ENCODE measurements around the gene GRIP2. TPM values are rescaled to one million over a fixed set of nuclear protein-coding genes. Genes with fewer than 3 reads are reported as not detected.

The GRIP2 gene
- total RNA-seq, 1 experiment from 2014 or later = not detected

- Mint-ChIP-seq H3K27ac (ENCODE audit: low read depth, unreplicated experiment) (no peak overlapping the region), H3K27me3 (ENCODE audit: insufficient read depth, unreplicated experiment) (no peaks in the 10 kb centered on the region), H3K4me1 (ENCODE audit: insufficient read depth, unreplicated experiment) (no peaks in the 10 kb centered on the region), H3K9me3 (ENCODE audit: unreplicated experiment) (peaks cover 6% of the 10 kb centered on the region), H3K36me3 (ENCODE audit: insufficient read depth, unreplicated experiment) (peaks cover 4% of the 10 kb centered on the region), H3K4me3 (ENCODE audit: unreplicated experiment) (no peak overlapping the region)
- TF ChIP-seq, protein P1, sequence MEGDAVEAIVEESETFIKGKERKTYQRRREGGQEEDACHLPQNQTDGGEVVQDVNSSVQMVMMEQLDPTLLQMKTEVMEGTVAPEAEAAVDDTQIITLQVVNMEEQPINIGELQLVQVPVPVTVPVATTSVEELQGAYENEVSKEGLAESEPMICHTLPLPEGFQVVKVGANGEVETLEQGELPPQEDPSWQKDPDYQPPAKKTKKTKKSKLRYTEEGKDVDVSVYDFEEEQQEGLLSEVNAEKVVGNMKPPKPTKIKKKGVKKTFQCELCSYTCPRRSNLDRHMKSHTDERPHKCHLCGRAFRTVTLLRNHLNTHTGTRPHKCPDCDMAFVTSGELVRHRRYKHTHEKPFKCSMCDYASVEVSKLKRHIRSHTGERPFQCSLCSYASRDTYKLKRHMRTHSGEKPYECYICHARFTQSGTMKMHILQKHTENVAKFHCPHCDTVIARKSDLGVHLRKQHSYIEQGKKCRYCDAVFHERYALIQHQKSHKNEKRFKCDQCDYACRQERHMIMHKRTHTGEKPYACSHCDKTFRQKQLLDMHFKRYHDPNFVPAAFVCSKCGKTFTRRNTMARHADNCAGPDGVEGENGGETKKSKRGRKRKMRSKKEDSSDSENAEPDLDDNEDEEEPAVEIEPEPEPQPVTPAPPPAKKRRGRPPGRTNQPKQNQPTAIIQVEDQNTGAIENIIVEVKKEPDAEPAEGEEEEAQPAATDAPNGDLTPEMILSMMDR (IDR thresholded peaks at IDR 0.05; ENCODE audit: unreplicated experiment) = no peak
- ChIA-PET POLR2A (interaction anchor here (0.5 to 0.6 kb wide), 2 partner anchors 204 to 293 kb away, joined by 3 read pairs; no protein-coding TSS in a partner anchor), CTCF (interaction anchor here (0.6 to 4.5 kb wide), 22 partner anchors 8 to 985 kb away, joined by 3 to 27 read pairs (median 4); no protein-coding TSS in a partner anchor)
- DNase-seq (ENCODE audit: unreplicated experiment) = no peak
- no TSS peak for BruUV-seq (replicated peaks)
- intact Hi-C loops (cut with micrococcal nuclease) = loop anchor here (10.0 kb wide), 1 partner anchor 277 kb away; no protein-coding TSS in a partner anchor
Observed at GRCh38 chr3:14507757-14508504, 32.2 kb downstream of the GRIP2 start.

DNA sequence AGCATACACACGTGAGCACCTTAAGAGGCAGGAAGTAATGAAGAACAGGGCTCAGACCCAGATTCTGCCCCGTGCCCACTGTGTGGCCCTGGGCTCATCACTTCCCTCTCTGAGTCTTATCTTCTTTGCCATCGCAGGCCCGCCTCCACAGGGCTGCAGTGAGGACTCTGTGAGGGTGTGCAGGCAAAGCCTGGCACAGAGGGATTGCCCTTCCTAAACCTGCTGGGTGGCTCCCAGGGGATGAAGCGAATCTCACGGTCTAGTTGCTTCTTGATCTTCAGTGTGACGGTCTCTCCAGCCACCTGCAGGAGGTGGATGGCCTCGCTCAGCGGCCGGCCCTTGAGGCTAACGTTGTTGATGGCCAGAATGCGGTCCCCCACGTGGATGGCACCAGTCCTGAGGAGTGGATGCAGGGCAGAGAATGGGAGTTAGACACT lies 32.8 kb downstream of the GRIP2 start:
- ChIA-PET CTCF (interaction anchor here (0.8 to 4.5 kb wide), 5 partner anchors 10 to 413 kb away, joined by 3 to 27 read pairs (median 9); no protein-coding TSS in a partner anchor), POLR2A (no interaction called here)
- Mint-ChIP-seq H3K4me3 (ENCODE audit: unreplicated experiment) (no peak overlapping the region), H3K27ac (ENCODE audit: low read depth, unreplicated experiment) (no peak overlapping the region), H3K9me3 (ENCODE audit: unreplicated experiment) (peaks cover 12% of the 10 kb centered on the region), H3K36me3 (ENCODE audit: insufficient read depth, unreplicated experiment) (peaks cover 4% of the 10 kb centered on the region), H3K27me3 (ENCODE audit: insufficient read depth, unreplicated experiment) (no peaks in the 10 kb centered on the region), H3K4me1 (ENCODE audit: insufficient read depth, unreplicated experiment) (no peaks in the 10 kb centered on the region)
- DNase-seq (ENCODE audit: unreplicated experiment) = no peak
- TF ChIP-seq, protein P1 (IDR thresholded peaks at IDR 0.05; ENCODE audit: unreplicated experiment) = no peak
- intact Hi-C loops (cut with micrococcal nuclease) = loop anchor here (10.0 kb wide), 1 partner anchor 277 kb away; no protein-coding TSS in a partner anchor
- BruUV-seq (replicated peaks) = no TSS peak

DNA sequence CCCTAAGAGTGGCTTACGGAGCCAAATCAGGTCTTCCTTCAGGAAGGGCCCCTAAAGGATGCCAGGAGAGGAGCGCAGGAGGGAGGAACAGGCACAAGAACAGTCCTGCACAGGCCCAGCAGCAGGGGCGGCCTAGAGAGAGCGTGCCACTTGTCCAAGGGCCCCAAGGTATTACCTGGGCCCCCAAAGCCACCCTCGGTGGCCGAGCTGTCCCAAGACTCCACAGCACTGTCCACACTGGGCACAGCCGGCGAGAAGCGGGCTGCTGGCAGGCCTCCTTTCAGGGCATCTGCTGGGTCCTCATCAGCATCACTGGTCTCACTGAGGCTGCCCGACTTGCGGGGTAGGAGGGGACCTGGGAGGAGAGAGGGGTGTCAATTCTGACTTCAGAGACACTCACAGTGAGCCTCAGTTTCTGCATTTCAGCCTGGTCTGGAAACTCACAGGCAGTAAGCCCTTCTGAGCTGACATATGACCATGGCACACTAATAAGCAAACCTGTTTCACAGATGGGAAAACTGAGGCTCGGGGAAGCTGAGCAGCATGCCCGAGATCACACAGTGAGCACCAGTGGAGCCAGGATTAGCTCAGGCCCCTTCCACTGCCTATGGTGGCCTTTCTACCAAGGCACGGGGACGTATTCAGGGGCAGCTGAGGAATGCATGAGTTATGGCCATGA lies 33.4 kb downstream of the GRIP2 start:
- POLR2A ChIA-PET = no interaction called here
- peaks cover 17% of the 10 kb centered on the region for H3K9me3 Mint-ChIP-seq (ENCODE audit: unreplicated experiment)
- H3K36me3 Mint-ChIP-seq (ENCODE audit: insufficient read depth, unreplicated experiment) = peaks cover 4% of the 10 kb centered on the region
- no peaks in the 10 kb centered on the region for H3K4me1 Mint-ChIP-seq (ENCODE audit: insufficient read depth, unreplicated experiment)
- H3K27me3 Mint-ChIP-seq (ENCODE audit: insufficient read depth, unreplicated experiment) = no peaks in the 10 kb centered on the region
- TF ChIP-seq, protein P1 (IDR thresholded peaks at IDR 0.05; ENCODE audit: unreplicated experiment) = no peak
- CTCF ChIA-PET = interaction anchor here (2.3 to 4.5 kb wide), 3 partner anchors 13 to 413 kb away, joined by 9 to 27 read pairs (median 22); no protein-coding TSS in a partner anchor
- intact Hi-C loops (cut with micrococcal nuclease) = loop anchor here (10.0 kb wide), 1 partner anchor 278 kb away; no protein-coding TSS in a partner anchor
- no peak for DNase-seq (ENCODE audit: unreplicated experiment)
- no TSS peak for BruUV-seq (replicated peaks)
- H3K4me3 Mint-ChIP-seq (ENCODE audit: unreplicated experiment) = no peak overlapping the region
- no peak overlapping the region for H3K27ac Mint-ChIP-seq (ENCODE audit: low read depth, unreplicated experiment)

Measured in MCF 10A (cell line).